Osteocyte (in vitro differentiated cells): ENCODE data around the gene PCGF3. TPM values are rescaled to one million over a fixed set of nuclear protein-coding genes. Genes with fewer than 3 reads are reported as not detected.
"Not testable (repeated sequence)": the region's sequence is repeated elsewhere in the genome, so short reads cannot be mapped to it uniquely, and the experiment has no call there.

Experiments
- DNase-seq: peaks from one replicate; pipeline ENCODE4 v3.0.0; 2021; ENCODE audit warnings: mixed read lengths; ENCODE audit not compliant: unreplicated experiment; ENCODE audit errors: extremely low spot score
- H3K27ac Mint-ChIP-seq: one replicate; pipeline ENCODE4 v1.8.0; 2021; ENCODE audit warnings: mild to moderate bottlenecking, mixed read lengths; ENCODE audit not compliant: unreplicated experiment
- H3K27me3 Mint-ChIP-seq: one replicate; pipeline ENCODE4 v1.8.0; 2021; ENCODE audit warnings: mixed read lengths; ENCODE audit not compliant: unreplicated experiment
- H3K36me3 Mint-ChIP-seq: one replicate; pipeline ENCODE4 v1.8.0; 2021; ENCODE audit warnings: mixed read lengths; ENCODE audit not compliant: unreplicated experiment
- H3K4me1 Mint-ChIP-seq: one replicate; pipeline ENCODE4 v1.8.0; 2021; ENCODE audit warnings: mixed read lengths; ENCODE audit not compliant: unreplicated experiment
- H3K4me3 Mint-ChIP-seq: one replicate; pipeline ENCODE4 v1.8.0; 2021; ENCODE audit warnings: mild to moderate bottlenecking, moderate library complexity, mixed read lengths; ENCODE audit not compliant: unreplicated experiment
- H3K9me3 Mint-ChIP-seq: one replicate; pipeline ENCODE4 v1.8.0; 2021; ENCODE audit warnings: mixed read lengths; ENCODE audit not compliant: unreplicated experiment
- total RNA-seq: library from RNA; stranded (reverse); gene quantifications from 2 replicates; pipeline ENCODE4 v1.2.1, GENCODE V29; 2021
- TF ChIP-seq, protein P1 (sequence below): fragments of 200-600 bp; sonication (generic); IDR thresholded peaks from 2 replicates; pipeline ENCODE4 v1.5.0; 2021; ENCODE audit warnings: antibody characterized with exemption, mild to moderate bottlenecking, moderate library complexity

PCGF3 gene
- total RNA-seq, 1 donor from 2014 or later = 70.0 TPM

GRCh38 chr4:726838-727237 lies 21.2 kb downstream of the PCGF3 start:
- TF ChIP-seq, protein P1, sequence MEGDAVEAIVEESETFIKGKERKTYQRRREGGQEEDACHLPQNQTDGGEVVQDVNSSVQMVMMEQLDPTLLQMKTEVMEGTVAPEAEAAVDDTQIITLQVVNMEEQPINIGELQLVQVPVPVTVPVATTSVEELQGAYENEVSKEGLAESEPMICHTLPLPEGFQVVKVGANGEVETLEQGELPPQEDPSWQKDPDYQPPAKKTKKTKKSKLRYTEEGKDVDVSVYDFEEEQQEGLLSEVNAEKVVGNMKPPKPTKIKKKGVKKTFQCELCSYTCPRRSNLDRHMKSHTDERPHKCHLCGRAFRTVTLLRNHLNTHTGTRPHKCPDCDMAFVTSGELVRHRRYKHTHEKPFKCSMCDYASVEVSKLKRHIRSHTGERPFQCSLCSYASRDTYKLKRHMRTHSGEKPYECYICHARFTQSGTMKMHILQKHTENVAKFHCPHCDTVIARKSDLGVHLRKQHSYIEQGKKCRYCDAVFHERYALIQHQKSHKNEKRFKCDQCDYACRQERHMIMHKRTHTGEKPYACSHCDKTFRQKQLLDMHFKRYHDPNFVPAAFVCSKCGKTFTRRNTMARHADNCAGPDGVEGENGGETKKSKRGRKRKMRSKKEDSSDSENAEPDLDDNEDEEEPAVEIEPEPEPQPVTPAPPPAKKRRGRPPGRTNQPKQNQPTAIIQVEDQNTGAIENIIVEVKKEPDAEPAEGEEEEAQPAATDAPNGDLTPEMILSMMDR = no peak
- no peak for DNase-seq
- no peak overlapping the region for H3K27ac Mint-ChIP-seq
- no peak overlapping the region for H3K4me3 Mint-ChIP-seq
- H3K9me3 Mint-ChIP-seq = no peaks in the 10 kb centered on the region
- no peaks in the 10 kb centered on the region for H3K27me3 Mint-ChIP-seq
- H3K4me1 Mint-ChIP-seq = peaks cover 20% of the 10 kb centered on the region
- H3K36me3 Mint-ChIP-seq = peaks cover 16% of the 10 kb centered on the region

GRCh38 chr4:727576-727975 lies 21.9 kb downstream of the PCGF3 start:
- DNase-seq = no peak
- Mint-ChIP-seq H3K9me3 (no peaks in the 10 kb centered on the region), H3K27me3 (no peaks in the 10 kb centered on the region), H3K27ac (peak overlapping the region; percentile 70), H3K36me3 (peaks cover 12% of the 10 kb centered on the region), H3K4me3 (no peak overlapping the region), H3K4me1 (peaks cover 16% of the 10 kb centered on the region)
- TF ChIP-seq, protein P1 = no peak

DNA sequence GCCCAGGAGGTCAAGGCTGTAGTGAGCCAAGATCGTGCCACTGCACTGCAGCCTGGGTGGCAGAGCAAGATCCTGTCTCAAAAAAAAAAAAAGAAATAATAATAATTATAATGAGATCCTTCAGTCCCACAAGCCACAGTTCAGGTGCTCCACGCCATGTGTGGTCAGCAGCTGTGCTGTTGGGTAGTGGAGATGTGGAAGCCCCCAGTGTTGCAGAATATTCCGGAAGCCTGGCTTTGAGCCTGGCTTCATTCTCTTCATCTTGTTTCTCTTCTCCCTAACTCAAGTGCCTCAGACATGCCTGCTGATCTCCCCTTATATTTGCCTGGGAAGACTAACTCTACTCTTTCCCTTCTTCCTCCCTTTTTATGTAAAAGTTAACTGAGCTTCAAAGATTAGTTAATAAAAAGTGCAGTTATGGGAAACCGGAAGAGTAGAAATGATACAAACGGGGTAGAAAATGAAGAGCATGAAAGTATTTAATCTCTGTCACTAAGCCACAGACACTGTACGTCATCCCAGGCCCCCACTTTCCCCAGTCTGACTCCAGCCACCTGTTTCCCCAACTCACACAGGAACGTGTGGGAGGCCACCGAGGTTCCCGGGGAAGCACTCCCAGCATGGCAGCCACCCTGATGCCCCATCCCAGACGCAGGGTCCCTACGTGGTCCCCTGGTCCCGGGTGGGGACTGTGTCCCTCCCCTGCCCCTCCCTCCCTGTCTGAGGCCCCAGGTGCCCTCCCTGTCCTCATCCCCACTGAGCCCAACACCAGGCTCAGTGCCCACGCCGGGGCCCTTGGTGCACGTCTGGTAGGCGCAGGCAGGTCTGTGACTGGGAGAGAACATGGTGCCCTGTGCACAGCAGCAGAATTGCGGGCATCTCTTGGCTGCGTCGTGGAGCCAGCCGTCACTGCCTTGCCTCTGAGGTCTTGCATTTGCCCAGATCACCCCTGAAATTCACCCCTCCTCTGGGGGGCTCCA lies 24.0 kb downstream of the PCGF3 start:
- H3K9me3 Mint-ChIP-seq = no peaks in the 10 kb centered on the region
- no peak for DNase-seq
- no peak overlapping the region for H3K4me3 Mint-ChIP-seq
- peak overlapping the region; percentile 25 for H3K27ac Mint-ChIP-seq
- H3K4me1 Mint-ChIP-seq = peaks cover 16% of the 10 kb centered on the region
- H3K36me3 Mint-ChIP-seq = peaks cover 22% of the 10 kb centered on the region
- H3K27me3 Mint-ChIP-seq = no peaks in the 10 kb centered on the region
- TF ChIP-seq, protein P1 = no peak

GRCh38 chr4:730511-730910 lies 24.9 kb downstream of the PCGF3 start:
- no peak overlapping the region for H3K4me3 Mint-ChIP-seq
- H3K4me1 Mint-ChIP-seq = peaks cover 16% of the 10 kb centered on the region
- peaks cover 30% of the 10 kb centered on the region for H3K36me3 Mint-ChIP-seq
- TF ChIP-seq, protein P1 = no peak
- no peak overlapping the region for H3K27ac Mint-ChIP-seq
- no peaks in the 10 kb centered on the region for H3K27me3 Mint-ChIP-seq
- H3K9me3 Mint-ChIP-seq = no peaks in the 10 kb centered on the region
- DNase-seq = no peak

DNA sequence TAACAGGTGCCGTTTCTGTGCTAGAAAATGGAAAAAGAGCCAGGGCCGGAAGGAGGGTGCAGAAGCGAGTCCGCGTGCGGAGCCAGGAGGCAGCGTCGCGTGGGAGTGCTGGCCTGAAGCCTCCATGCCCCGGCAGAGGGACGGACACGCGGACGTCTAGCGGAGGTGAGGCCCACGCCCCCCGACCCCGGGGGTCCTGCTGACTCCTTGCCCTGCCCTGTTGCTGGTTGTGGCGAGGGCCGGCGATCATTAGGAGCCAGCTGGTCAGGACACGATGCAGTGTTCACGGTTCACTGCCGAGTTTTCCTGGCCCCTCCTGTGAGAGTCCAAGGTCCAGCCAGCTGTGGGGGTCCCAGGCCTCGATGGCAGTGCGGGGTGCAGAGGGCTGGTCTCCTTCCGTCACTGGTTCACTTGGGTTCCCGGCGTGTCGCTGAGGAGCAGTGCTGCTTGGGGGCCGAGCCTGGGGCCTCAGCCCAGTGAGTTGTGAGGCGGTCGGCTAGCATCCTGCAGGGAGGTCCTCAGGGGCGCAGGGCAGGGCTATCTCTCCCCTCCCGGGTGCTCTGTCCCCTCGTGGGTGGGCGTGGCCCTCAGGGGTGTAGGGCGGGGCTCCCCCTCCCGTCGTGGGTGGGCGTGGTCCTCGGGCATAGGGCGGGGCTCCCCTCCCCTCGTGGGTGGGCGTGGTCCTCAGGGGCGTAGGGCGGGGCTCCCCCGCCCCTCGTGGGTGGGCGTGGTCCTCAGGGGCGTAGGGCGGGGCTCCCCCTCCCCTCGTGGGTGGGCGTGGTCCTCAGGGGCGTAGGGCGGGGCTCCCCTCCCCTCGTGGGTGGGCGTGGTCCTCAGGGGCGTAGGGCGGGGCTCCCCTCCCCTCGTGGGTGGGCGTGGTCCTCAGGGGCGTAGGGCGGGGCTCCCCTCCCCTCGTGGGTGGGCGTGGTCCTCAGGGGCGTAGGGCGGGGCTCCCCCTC lies 25.6 kb downstream of the PCGF3 start:
- not testable (repeated sequence) for H3K27me3 Mint-ChIP-seq, DNase-seq, H3K9me3 Mint-ChIP-seq, H3K4me3 Mint-ChIP-seq, H3K27ac Mint-ChIP-seq
- Mint-ChIP-seq H3K4me1 (peaks cover 16% of the 10 kb centered on the region), H3K36me3 (peaks cover 33% of the 10 kb centered on the region)

- not testable (repeated sequence) for DNase-seq, H3K4me3 Mint-ChIP-seq, H3K4me1 Mint-ChIP-seq, H3K9me3 Mint-ChIP-seq, H3K27me3 Mint-ChIP-seq, H3K27ac Mint-ChIP-seq
- H3K36me3 Mint-ChIP-seq = peaks cover 31% of the 10 kb centered on the region
Measured at GRCh38 chr4:731954-732353, 26.3 kb downstream of the PCGF3 start.
